ENCODE data around the gene PALLD.

PALLD gene

DNA sequence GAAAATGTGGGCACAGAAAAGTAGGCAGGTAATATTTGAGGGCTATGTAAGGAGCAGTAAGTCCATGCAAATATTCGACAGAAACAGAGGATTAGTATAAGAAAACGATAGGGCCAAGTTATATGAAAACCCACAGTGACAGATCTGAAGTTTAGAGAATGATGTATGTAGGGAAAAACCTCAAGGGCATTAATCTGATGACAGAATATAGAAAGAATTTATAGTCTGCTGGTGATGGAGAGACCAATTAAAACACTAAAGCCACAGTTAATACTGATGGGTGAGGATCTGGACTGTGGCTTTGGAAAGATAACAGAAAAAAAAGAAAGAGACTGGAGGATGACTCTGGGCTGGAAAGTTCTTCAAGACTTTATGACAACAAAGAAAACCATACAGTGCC lies 169.7 kb downstream of the PALLD start:
- no peaks in the 10 kb centered on the region for H3K36me3 ChIP-seq (replicated peaks; ENCODE audit: insufficient read depth, low read length)
- H3K27ac ChIP-seq (ENCODE audit: low read length), result no peak overlapping the region
- no peaks in the 10 kb centered on the region for H3F3A ChIP-seq (ENCODE audit: insufficient read depth, low read length)
- TF ChIP-seq, protein P1, sequence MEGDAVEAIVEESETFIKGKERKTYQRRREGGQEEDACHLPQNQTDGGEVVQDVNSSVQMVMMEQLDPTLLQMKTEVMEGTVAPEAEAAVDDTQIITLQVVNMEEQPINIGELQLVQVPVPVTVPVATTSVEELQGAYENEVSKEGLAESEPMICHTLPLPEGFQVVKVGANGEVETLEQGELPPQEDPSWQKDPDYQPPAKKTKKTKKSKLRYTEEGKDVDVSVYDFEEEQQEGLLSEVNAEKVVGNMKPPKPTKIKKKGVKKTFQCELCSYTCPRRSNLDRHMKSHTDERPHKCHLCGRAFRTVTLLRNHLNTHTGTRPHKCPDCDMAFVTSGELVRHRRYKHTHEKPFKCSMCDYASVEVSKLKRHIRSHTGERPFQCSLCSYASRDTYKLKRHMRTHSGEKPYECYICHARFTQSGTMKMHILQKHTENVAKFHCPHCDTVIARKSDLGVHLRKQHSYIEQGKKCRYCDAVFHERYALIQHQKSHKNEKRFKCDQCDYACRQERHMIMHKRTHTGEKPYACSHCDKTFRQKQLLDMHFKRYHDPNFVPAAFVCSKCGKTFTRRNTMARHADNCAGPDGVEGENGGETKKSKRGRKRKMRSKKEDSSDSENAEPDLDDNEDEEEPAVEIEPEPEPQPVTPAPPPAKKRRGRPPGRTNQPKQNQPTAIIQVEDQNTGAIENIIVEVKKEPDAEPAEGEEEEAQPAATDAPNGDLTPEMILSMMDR (IDR thresholded peaks at IDR 0.05; ENCODE audit: low read length), result no peak
- TF ChIP-seq EZH2 (optimal IDR thresholded peaks at IDR 0.05; ENCODE audit: low read depth, low read length) (no peak), EZH2phosphoT487 (IDR thresholded peaks at IDR 0.05; ENCODE audit: low read length) (no peak)
- no peak overlapping the region for H3K4me3 ChIP-seq (ENCODE audit: low read length)
- no peaks in the 10 kb centered on the region for H3K27me3 ChIP-seq (replicated peaks; ENCODE audit: insufficient read depth, low read length)
- DNase-seq, result no peak
- H3K9ac ChIP-seq (ENCODE audit: low read length), result no peak overlapping the region
- H2AFZ ChIP-seq (ENCODE audit: low read length), result no peak overlapping the region
- H3K4me1 ChIP-seq (ENCODE audit: low read length), result no peaks in the 10 kb centered on the region
- H4K20me1 ChIP-seq (ENCODE audit: insufficient read depth, low read length), result no peaks in the 10 kb centered on the region
- no peaks in the 10 kb centered on the region for H3K79me2 ChIP-seq (ENCODE audit: low read length)
- H3K9me2 ChIP-seq (replicated peaks; ENCODE audit: insufficient read depth, low read length), result no peaks in the 10 kb centered on the region
- H3K4me2 ChIP-seq (ENCODE audit: low read depth, low read length), result no peak overlapping the region
- no peaks in the 10 kb centered on the region for H3K9me3 ChIP-seq (replicated peaks; ENCODE audit: insufficient read depth, low read length)

DNA sequence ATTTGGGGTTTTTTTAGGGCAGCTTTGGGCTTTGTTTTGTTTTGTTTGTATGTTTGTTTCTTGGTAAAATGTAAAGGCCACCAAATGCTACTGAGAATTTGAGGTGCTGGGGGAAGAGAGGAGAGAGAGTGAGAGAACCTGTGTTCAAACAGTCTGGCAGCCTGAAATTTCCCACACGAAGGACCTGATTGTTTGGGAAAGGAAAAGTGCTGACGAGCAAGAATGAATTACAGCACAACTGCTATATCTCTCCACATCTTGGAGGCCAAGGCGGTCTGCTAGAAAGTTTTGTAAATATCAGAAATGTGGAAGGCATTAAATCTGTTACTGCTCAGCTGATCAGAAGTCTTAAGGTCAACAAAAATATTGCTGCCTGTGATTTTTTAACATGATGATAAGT lies 170.5 kb downstream of the PALLD start:
- Histone ChIP-seq H3K27ac (ENCODE audit: low read length) (no peak overlapping the region), H4K20me1 (ENCODE audit: insufficient read depth, low read length) (no peaks in the 10 kb centered on the region), H2AFZ (ENCODE audit: low read length) (no peak overlapping the region), H3K9me2 (replicated peaks; ENCODE audit: insufficient read depth, low read length) (no peaks in the 10 kb centered on the region), H3K27me3 (replicated peaks; ENCODE audit: insufficient read depth, low read length) (no peaks in the 10 kb centered on the region), H3K36me3 (replicated peaks; ENCODE audit: insufficient read depth, low read length) (no peaks in the 10 kb centered on the region), H3K4me2 (ENCODE audit: low read depth, low read length) (no peak overlapping the region), H3K79me2 (ENCODE audit: low read length) (no peaks in the 10 kb centered on the region), H3K4me3 (ENCODE audit: low read length) (no peak overlapping the region), H3K9ac (ENCODE audit: low read length) (no peak overlapping the region), H3K4me1 (ENCODE audit: low read length) (no peaks in the 10 kb centered on the region), H3K9me3 (replicated peaks; ENCODE audit: insufficient read depth, low read length) (no peaks in the 10 kb centered on the region), H3F3A (ENCODE audit: insufficient read depth, low read length) (no peaks in the 10 kb centered on the region)
- no peak for DNase-seq
- TF ChIP-seq EZH2phosphoT487 (IDR thresholded peaks at IDR 0.05; ENCODE audit: low read length), result no peak
- TF ChIP-seq, protein P1 (IDR thresholded peaks at IDR 0.05; ENCODE audit: low read length), result no peak
- TF ChIP-seq EZH2 (optimal IDR thresholded peaks at IDR 0.05; ENCODE audit: low read depth, low read length), result no peak

DNA sequence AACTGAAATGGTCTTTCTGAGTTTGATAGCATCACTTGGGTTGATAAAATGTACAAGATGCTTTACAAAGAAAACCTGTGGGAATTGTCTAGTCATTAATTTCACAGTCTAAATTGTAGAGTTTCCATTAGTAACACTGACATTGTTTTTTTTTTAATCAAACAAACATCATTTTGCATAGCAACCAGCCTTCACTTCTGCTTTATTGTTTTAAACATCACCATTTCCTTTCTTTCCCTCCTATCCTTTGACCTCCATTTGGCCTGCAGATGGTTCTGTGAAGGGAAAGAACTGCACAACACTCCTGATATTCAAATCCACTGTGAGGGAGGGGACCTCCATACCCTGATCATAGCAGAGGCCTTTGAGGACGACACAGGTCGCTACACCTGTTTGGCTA lies 171.1 kb downstream of the PALLD start:
- no peak for DNase-seq
- Histone ChIP-seq H3K4me3 (ENCODE audit: low read length) (no peak overlapping the region), H3K79me2 (ENCODE audit: low read length) (no peaks in the 10 kb centered on the region), H3K9ac (ENCODE audit: low read length) (no peak overlapping the region), H4K20me1 (ENCODE audit: insufficient read depth, low read length) (no peaks in the 10 kb centered on the region), H3K4me2 (ENCODE audit: low read depth, low read length) (no peak overlapping the region), H3K9me3 (replicated peaks; ENCODE audit: insufficient read depth, low read length) (no peaks in the 10 kb centered on the region), H3F3A (ENCODE audit: insufficient read depth, low read length) (no peaks in the 10 kb centered on the region), H3K27me3 (replicated peaks; ENCODE audit: insufficient read depth, low read length) (no peaks in the 10 kb centered on the region), H2AFZ (ENCODE audit: low read length) (no peak overlapping the region), H3K27ac (ENCODE audit: low read length) (no peak overlapping the region), H3K9me2 (replicated peaks; ENCODE audit: insufficient read depth, low read length) (no peaks in the 10 kb centered on the region), H3K36me3 (replicated peaks; ENCODE audit: insufficient read depth, low read length) (no peaks in the 10 kb centered on the region), H3K4me1 (ENCODE audit: low read length) (no peaks in the 10 kb centered on the region)
- TF ChIP-seq EZH2phosphoT487 (IDR thresholded peaks at IDR 0.05; ENCODE audit: low read length) (no peak), EZH2 (optimal IDR thresholded peaks at IDR 0.05; ENCODE audit: low read depth, low read length) (no peak)
- TF ChIP-seq, protein P1 (IDR thresholded peaks at IDR 0.05; ENCODE audit: low read length), result no peak
